Mesenchymal stem cell (in vitro differentiated cells and primary cell): ENCODE data around the gene GPR26.

Source experiments
- DNase-seq: peaks from one replicate; pipeline ENCODE4 v3.0.0-alpha.2; 2013
- H2AFZ ChIP-seq: one replicate; pipeline ENCODE4 v1.6.1; 2013; ENCODE audit warnings: low read depth, mild to moderate bottlenecking, control low read depth, inconsistent platforms, low read length, moderate library complexity
- H2AK5ac ChIP-seq: 2 replicates; pipeline ENCODE4 v1.6.1; 2013; ENCODE audit warnings: low read length, moderate library complexity, mild to moderate bottlenecking, inconsistent platforms; ENCODE audit not compliant: severe bottlenecking
- H2BK120ac ChIP-seq: one replicate; pipeline ENCODE4 v1.6.1; 2013; ENCODE audit warnings: low read depth, mild to moderate bottlenecking, inconsistent platforms, low read length, moderate library complexity
- H2BK12ac ChIP-seq, 2 experiments: one replicate each; pipeline ENCODE4 v1.6.1; 2013; ENCODE audit warnings: inconsistent platforms in 2 of 2, low read length in 2 of 2, mild to moderate bottlenecking in 2 of 2, moderate library complexity in 2 of 2, control low read depth in 1 of 2
- H2BK15ac ChIP-seq: one replicate; pipeline ENCODE4 v1.6.1; 2013; ENCODE audit warnings: mild to moderate bottlenecking, low read depth, inconsistent platforms; ENCODE audit not compliant: poor library complexity, severe bottlenecking
- H2BK5ac ChIP-seq: 2 replicates; pipeline ENCODE4 v1.6.1; 2013; ENCODE audit warnings: low read depth, mild to moderate bottlenecking, low read length, control low read depth, inconsistent platforms; ENCODE audit not compliant: poor library complexity, severe bottlenecking
- H3K14ac ChIP-seq, 2 experiments: one replicate each; pipeline ENCODE4 v1.6.1; 2013; ENCODE audit warnings: inconsistent platforms in 2 of 2, low read length in 2 of 2, control low read depth in 1 of 2, mild to moderate bottlenecking in 1 of 2, moderate library complexity in 1 of 2
- H3K18ac ChIP-seq, 2 experiments: one replicate each; pipeline ENCODE4 v1.6.1; 2013; ENCODE audit warnings: inconsistent platforms in 2 of 2, low read length in 2 of 2, control low read depth in 1 of 2, low read depth in 1 of 2, mild to moderate bottlenecking in 1 of 2
- H3K23ac ChIP-seq, 2 experiments: one replicate each; pipeline ENCODE4 v1.6.1; 2013; ENCODE audit warnings: inconsistent platforms in 2 of 2, low read length in 2 of 2, mild to moderate bottlenecking in 2 of 2, moderate library complexity in 2 of 2, control low read depth in 1 of 2
- H3K27ac ChIP-seq: 2 replicates; pipeline ENCODE4 v1.5.1; 2013; ENCODE audit warnings: mild to moderate bottlenecking, moderate library complexity, low read length, control low read depth, inconsistent platforms; ENCODE audit not compliant: poor library complexity, severe bottlenecking
- H3K27me3 ChIP-seq, 2 experiments: 2 replicates each; pipeline versions ENCODE4 v1.6.1 to v1.7.0; 2013; ENCODE audit warnings: low read length in 2 of 2, mild to moderate bottlenecking in 2 of 2, moderate library complexity in 2 of 2, control low read depth in 1 of 2, inconsistent platforms in 1 of 2; ENCODE audit not compliant: control insufficient read depth in 1 of 2, insufficient read depth in 1 of 2
- H3K36me3 ChIP-seq, 2 experiments: 2 replicates each; pipeline versions ENCODE4 v1.6.1 to v1.7.0; 2013; ENCODE audit warnings: low read length in 2 of 2, control low read depth in 1 of 2, inconsistent platforms in 1 of 2, low read depth in 1 of 2, mild to moderate bottlenecking in 1 of 2; ENCODE audit not compliant: insufficient read depth in 2 of 2, control insufficient read depth in 1 of 2
- H3K4ac ChIP-seq, 2 experiments: one replicate each; pipeline ENCODE4 v1.6.1; 2013; ENCODE audit warnings: inconsistent platforms in 2 of 2, low read length in 2 of 2, mild to moderate bottlenecking in 2 of 2, moderate library complexity in 2 of 2, control low read depth in 1 of 2, low read depth in 1 of 2
- H3K4me1 ChIP-seq: 2 replicates; pipeline ENCODE4 v1.6.1; 2013; ENCODE audit warnings: low read depth, low read length, control low read depth; ENCODE audit not compliant: control insufficient read depth, insufficient read depth
- H3K4me2 ChIP-seq: 2 replicates; pipeline ENCODE4 v1.6.1; 2013; ENCODE audit warnings: low read length, mild to moderate bottlenecking, inconsistent platforms; ENCODE audit not compliant: poor library complexity, severe bottlenecking
- H3K4me3 ChIP-seq, 2 experiments: 2 replicates each; pipeline versions ENCODE4 v1.5.1 to v1.7.0; 2013; ENCODE audit warnings: low read length in 2 of 2, mild to moderate bottlenecking in 2 of 2, control low read depth in 1 of 2, low read depth in 1 of 2; ENCODE audit not compliant: insufficient read depth in 1 of 2
- H3K79me1 ChIP-seq: replicated peaks from 2 replicates; pipeline ENCODE4 v1.6.1; 2013; ENCODE audit warnings: mild to moderate bottlenecking, control low read depth, low read length, inconsistent platforms; ENCODE audit not compliant: poor library complexity, severe bottlenecking
- H3K9ac ChIP-seq: 2 replicates; pipeline ENCODE4 v1.7.0; 2013; ENCODE audit warnings: mild to moderate bottlenecking, low read length, moderate library complexity
- H3K9me3 ChIP-seq: 2 replicates; pipeline ENCODE4 v1.7.0; 2013; ENCODE audit warnings: mild to moderate bottlenecking, low read length; ENCODE audit not compliant: control insufficient read depth
- H4K8ac ChIP-seq: one replicate; pipeline ENCODE4 v1.6.1; 2013; ENCODE audit warnings: inconsistent platforms, mild to moderate bottlenecking, low read length, moderate library complexity
- H4K91ac ChIP-seq: one replicate; pipeline ENCODE4 v1.6.1; 2013; ENCODE audit warnings: mild to moderate bottlenecking, low read length, inconsistent platforms
- WGBS: methylation state at CpG from one replicate; pipeline ENCODE4 v1.1.7; 2013; ENCODE audit warnings: mixed read lengths; 5-methylcytosine and 5-hydroxymethylcytosine counted together

The GPR26 gene

GRCh38 chr10:123669886-123670285 lies 3.7 kb downstream of the GPR26 start:
- no peak for DNase-seq
- no peaks in the 10 kb centered on the region for H3K4me1 ChIP-seq
- H3K36me3 ChIP-seq, result no peaks in the 10 kb centered on the region

GRCh38 chr10:123673198-123673597 lies 7.0 kb downstream of the GPR26 start:
- no peak for DNase-seq
- no peak overlapping the region for H2BK120ac ChIP-seq
- H4K91ac ChIP-seq, result no peak overlapping the region
- no peak overlapping the region for H3K4ac ChIP-seq
- no peak overlapping the region for H2AFZ ChIP-seq
- WGBS, result 94% methylated on average over 1 of the region's 1 CpG
- no peak overlapping the region for H2AK5ac ChIP-seq
- H3K9me3 ChIP-seq, result no peaks in the 10 kb centered on the region
- no peaks in the 10 kb centered on the region for H3K79me1 ChIP-seq
- H3K4me1 ChIP-seq, result no peaks in the 10 kb centered on the region
- no peak overlapping the region for H3K4me2 ChIP-seq
- H3K23ac ChIP-seq, result no peak overlapping the region
- no peak overlapping the region for H3K18ac ChIP-seq
- H3K9ac ChIP-seq, result no peak overlapping the region
- H3K27ac ChIP-seq, result no peak overlapping the region
- no peak overlapping the region for H2BK12ac ChIP-seq
- peaks cover 0 to 35% of the 10 kb centered on the region in 2 experiments for H3K27me3 ChIP-seq
- no peak overlapping the region for H4K8ac ChIP-seq
- no peak overlapping the region for H2BK15ac ChIP-seq
- no peak overlapping the region for H3K14ac ChIP-seq
- H3K36me3 ChIP-seq, result no peaks in the 10 kb centered on the region
- H3K4me3 ChIP-seq, result no peak overlapping the region
- H2BK5ac ChIP-seq, result no peak overlapping the region

More at GRCh38 chr10:123669886-123670285, 3.7 kb downstream of the GPR26 start:
- no peak overlapping the region for H4K8ac ChIP-seq
- no peak overlapping the region for H3K4ac ChIP-seq
- H3K18ac ChIP-seq, result no peak overlapping the region
- H2BK12ac ChIP-seq, result no peak overlapping the region
- H3K27ac ChIP-seq, result no peak overlapping the region
- no peak overlapping the region for H2AK5ac ChIP-seq
- no peak overlapping the region for H2AFZ ChIP-seq
- no peak overlapping the region for H3K23ac ChIP-seq
- no peaks in the 10 kb centered on the region for H3K79me1 ChIP-seq
- no peak overlapping the region for H3K4me2 ChIP-seq
- H3K27me3 ChIP-seq, result peaks cover 5 to 39% of the 10 kb centered on the region in 2 experiments
- H2BK120ac ChIP-seq, result no peak overlapping the region
- H3K14ac ChIP-seq, result no peak overlapping the region
- no peak overlapping the region for H2BK15ac ChIP-seq
- no peak overlapping the region for H3K4me3 ChIP-seq
- H4K91ac ChIP-seq, result no peak overlapping the region
- no peak overlapping the region for H2BK5ac ChIP-seq
- no peaks in the 10 kb centered on the region for H3K9me3 ChIP-seq
- H3K9ac ChIP-seq, result no peak overlapping the region

- Histone ChIP-seq H3K9ac (no peak overlapping the region), H3K18ac (no peak overlapping the region), H2BK15ac (no peak overlapping the region), H3K9me3 (no peaks in the 10 kb centered on the region), H2BK5ac (no peak overlapping the region), H4K8ac (no peak overlapping the region), H2AK5ac (no peak overlapping the region), H2AFZ (no peak overlapping the region), H3K14ac (no peak overlapping the region), H3K4ac (no peak overlapping the region), H3K79me1 (no peaks in the 10 kb centered on the region), H4K91ac (no peak overlapping the region), H2BK12ac (no peak overlapping the region), H3K27ac (no peak overlapping the region), H3K23ac (no peak overlapping the region), H2BK120ac (no peak overlapping the region), H3K4me1 (no peaks in the 10 kb centered on the region), H3K36me3 (no peaks in the 10 kb centered on the region), H3K27me3 (peaks cover 0 to 46% of the 10 kb centered on the region in 2 experiments), H3K4me3 (no peak overlapping the region), H3K4me2 (no peak overlapping the region)
- no peak for DNase-seq
- 80% methylated on average over 10 of the region's 11 CpGs for WGBS
Measured at GRCh38 chr10:123674741-123675140, 8.6 kb downstream of the GPR26 start.

- Histone ChIP-seq H2BK15ac (no peak overlapping the region), H3K23ac (no peak overlapping the region), H3K27ac (no peak overlapping the region), H3K14ac (no peak overlapping the region), H4K91ac (no peak overlapping the region), H3K4me3 (no peak overlapping the region), H3K9me3 (no peaks in the 10 kb centered on the region), H2AFZ (no peak overlapping the region), H3K4ac (no peak overlapping the region), H3K18ac (no peak overlapping the region), H4K8ac (no peak overlapping the region), H2BK120ac (no peak overlapping the region), H3K27me3 (peaks cover 0 to 53% of the 10 kb centered on the region in 2 experiments), H3K9ac (no peak overlapping the region), H3K79me1 (no peaks in the 10 kb centered on the region), H3K4me2 (no peak overlapping the region), H2AK5ac (no peak overlapping the region), H3K36me3 (no peaks in the 10 kb centered on the region), H3K4me1 (no peaks in the 10 kb centered on the region), H2BK12ac (no peak overlapping the region), H2BK5ac (no peak overlapping the region)
- WGBS, result 49% methylated on average over 3 of the region's 4 CpGs
- no peak for DNase-seq
Measured at GRCh38 chr10:123675811-123676210, 9.7 kb downstream of the GPR26 start.
